HEK293T (cell line): Measurements from ENCODE around the gene SPEN.

ENCODE experiments used
- ARNT ChIP-seq: fragments of 450-650 bp; IDR thresholded peaks from 2 replicates; pipeline ENCODE4 v1.6.1; 2017; ENCODE audit warnings: mild to moderate bottlenecking
- BHLHE40 ChIP-seq: fragments of 450-650 bp; IDR thresholded peaks from 2 replicates; pipeline ENCODE4 v1.6.1; 2016; ENCODE audit warnings: mild to moderate bottlenecking, moderate library complexity, borderline replicate concordance
- ELF4 ChIP-seq: fragments of 450-650 bp; IDR thresholded peaks from 2 replicates; pipeline ENCODE4 v1.6.1; 2017; ENCODE audit warnings: antibody characterized with exemption
- FOXK2 ChIP-seq: fragments of 450-650 bp; IDR thresholded peaks from 2 replicates; pipeline ENCODE4 v1.6.1; 2016; ENCODE audit warnings: mild to moderate bottlenecking
- FOXM1 ChIP-seq: fragments of 450-650 bp; IDR thresholded peaks from 2 replicates; pipeline ENCODE4 v1.6.1; 2017; ENCODE audit warnings: mild to moderate bottlenecking, borderline replicate concordance
- L3MBTL2 ChIP-seq: fragments of 450-650 bp; conservative IDR thresholded peaks from 2 replicates; pipeline ENCODE4 v1.6.1; 2016; ENCODE audit warnings: mild to moderate bottlenecking

DNA sequence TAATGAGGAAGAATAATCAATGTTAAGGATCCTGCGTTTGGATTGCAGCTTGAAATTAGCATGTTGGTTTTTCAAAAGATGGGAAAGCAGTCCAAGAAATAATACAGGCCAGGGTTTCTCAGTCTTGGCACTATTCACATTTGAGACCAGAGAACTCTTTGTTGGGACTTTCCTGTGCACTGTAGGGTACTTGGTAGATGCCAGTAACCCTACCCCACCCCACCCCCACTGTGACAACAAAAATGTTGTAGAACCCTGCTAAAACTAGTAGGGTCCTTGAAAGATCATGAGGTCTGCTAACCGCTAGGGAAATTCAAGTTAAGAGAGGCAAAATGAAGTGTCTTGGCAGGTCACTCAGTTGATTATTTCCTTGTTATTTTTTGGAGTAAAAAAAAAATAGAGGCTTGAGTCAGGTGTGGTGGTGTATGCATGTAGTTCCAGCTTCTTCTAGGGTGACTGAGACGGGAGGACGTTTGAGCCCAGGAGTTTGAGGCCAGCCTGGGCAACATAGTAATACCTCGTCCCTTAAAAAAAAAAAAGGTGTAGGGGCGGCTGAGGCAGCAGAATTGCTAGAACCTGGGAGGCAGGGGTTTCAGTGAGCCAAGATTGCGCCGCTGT, 53.3 kb downstream of the SPEN start:
- no peak for TF ChIP-seq FOXM1
- no peak for TF ChIP-seq BHLHE40
- TF ChIP-seq ARNT = no peak
- TF ChIP-seq FOXK2 = no peak
- no peak for TF ChIP-seq ELF4
- no peak for TF ChIP-seq L3MBTL2
